ENCODE data around the gene PSMA7.
"Not testable (repeated sequence)": the region's sequence is repeated elsewhere in the genome, so short reads cannot be mapped to it uniquely, and the experiment has no call there.

PSMA7 gene

DNA sequence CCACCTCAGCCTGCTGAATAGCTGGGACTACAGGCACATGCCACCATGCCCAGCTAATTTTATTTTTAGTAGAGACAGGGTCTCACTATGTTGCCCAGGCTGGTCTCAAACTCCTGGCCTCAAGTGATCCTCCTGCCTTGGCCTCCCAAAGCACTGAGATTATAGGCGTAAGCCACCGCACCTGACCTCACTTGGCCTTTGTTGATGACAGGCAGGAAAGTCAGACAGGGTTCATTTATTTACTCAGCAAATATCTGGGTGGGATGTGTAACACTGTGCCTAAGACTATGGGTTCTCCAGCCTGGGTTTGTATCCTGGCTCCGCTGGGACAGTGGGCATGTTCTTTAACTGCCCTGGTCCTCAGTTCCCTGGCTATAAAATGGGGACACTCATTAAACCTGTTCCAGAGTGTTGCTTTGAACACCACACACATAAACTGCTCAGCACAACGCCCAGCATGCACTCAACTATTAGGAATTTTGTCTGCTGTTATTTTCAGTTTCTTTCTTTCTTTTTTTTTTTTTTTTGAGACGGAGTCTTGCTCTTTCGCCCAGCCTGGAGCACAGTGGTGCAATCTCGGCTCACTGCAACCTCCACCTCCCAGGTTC, 27.3 kb downstream of the PSMA7 start:
- not testable (repeated sequence) for H3K36me3 ChIP-seq (ENCODE audit: control insufficient read depth in 1 of 2, insufficient read depth in 2 of 2, low read length in 2 of 2); H3K27ac ChIP-seq (ENCODE audit: low read length); H3K4me3 ChIP-seq (ENCODE audit: low read depth in 1 of 2, low read length in 2 of 2); H3K4me1 ChIP-seq (ENCODE audit: control insufficient read depth in 1 of 2, insufficient read depth in 2 of 2, low read length in 2 of 2); H3K27me3 ChIP-seq (ENCODE audit: low read depth, low read length)
- peaks cover 11 to 21% of the 10 kb centered on the region in 2 donors for H3K9me3 ChIP-seq (ENCODE audit: control insufficient read depth in 1 of 2, low read length in 2 of 2)

DNA sequence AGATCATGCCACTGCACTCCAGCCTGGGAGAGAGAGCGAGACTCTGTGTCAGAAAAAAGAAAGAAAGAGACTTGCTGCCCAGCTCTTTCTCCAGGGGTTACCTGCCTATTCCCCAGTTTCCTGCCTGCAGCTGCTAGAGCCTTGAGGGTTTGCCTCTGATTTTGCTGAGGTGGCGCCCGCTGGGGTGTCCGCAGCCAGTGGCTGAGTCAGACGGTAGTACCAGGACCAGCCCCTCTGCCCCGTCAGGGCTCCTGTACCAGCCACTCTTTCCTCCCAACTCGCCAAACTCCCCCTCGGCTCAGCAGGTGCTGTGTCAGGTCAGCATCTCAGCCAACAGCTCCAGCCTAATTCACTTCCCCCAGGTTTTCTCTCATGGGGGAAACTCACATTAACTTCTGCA, 28.3 kb downstream of the PSMA7 start:
- H3K9me3 ChIP-seq (ENCODE audit: control insufficient read depth in 1 of 2, low read length in 2 of 2): peaks cover 12 to 27% of the 10 kb centered on the region in 2 donors

DNA sequence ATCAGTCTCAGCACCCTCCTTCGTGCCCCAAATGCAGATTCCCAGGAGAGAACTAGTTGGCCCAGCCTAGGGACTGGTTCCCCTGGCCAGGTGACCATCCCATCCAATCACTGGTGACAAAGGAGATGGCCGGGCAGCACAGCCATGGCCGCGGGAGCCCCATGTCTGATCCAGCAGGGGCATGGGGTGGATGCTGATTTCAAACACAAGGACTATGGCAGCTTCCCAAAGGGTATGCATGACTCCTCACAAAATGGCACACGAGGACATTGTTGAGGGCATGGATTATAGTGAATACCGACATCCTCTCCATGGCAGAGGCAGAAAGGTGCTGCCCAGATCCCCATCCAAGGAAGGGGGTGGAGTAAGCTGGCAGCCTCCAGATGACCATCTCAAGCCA, 30.8 kb downstream of the PSMA7 start:
- Histone ChIP-seq H3K9me3 (ENCODE audit: control insufficient read depth in 1 of 2, low read length in 2 of 2) (peaks cover 19 to 49% of the 10 kb centered on the region in 2 donors), H3K27ac (ENCODE audit: low read length) (no peak overlapping the region), H3K4me1 (ENCODE audit: control insufficient read depth in 1 of 2, insufficient read depth in 2 of 2, low read length in 2 of 2) (no peaks in the 10 kb centered on the region), H3K4me3 (ENCODE audit: low read depth in 1 of 2, low read length in 2 of 2) (no peak overlapping the region), H3K36me3 (ENCODE audit: control insufficient read depth in 1 of 2, insufficient read depth in 2 of 2, low read length in 2 of 2) (no peaks in the 10 kb centered on the region), H3K27me3 (ENCODE audit: low read depth, low read length) (peaks cover 4% of the 10 kb centered on the region)

More for the DNA sequence above, 28.3 kb downstream of the PSMA7 start:
- Histone ChIP-seq H3K4me1 (ENCODE audit: control insufficient read depth in 1 of 2, insufficient read depth in 2 of 2, low read length in 2 of 2) (no peaks in the 10 kb centered on the region), H3K27ac (ENCODE audit: low read length) (no peak overlapping the region), H3K36me3 (ENCODE audit: control insufficient read depth in 1 of 2, insufficient read depth in 2 of 2, low read length in 2 of 2) (no peaks in the 10 kb centered on the region), H3K4me3 (ENCODE audit: low read depth in 1 of 2, low read length in 2 of 2) (no peak overlapping the region), H3K27me3 (ENCODE audit: low read depth, low read length) (peaks cover 7% of the 10 kb centered on the region)

DNA sequence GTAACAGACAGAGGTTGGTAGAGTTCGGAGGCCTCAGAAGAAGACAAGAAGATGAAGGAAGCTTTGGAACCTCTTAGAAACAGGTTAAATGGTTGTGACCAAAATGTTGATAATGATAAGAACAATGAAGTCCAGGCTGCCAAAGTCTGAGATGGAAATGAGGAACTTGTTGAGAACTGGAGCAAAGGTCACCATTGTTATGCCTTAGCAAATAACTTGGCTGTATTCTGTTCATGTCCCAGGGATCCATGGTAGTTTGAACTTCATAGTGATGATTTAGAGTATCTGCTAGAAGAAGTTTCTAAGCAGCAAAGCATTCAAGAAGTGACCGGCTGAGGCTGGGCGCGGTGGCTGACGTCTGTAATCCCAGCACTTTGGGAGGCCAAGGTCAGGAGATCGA, 32.0 kb downstream of the PSMA7 start:
- no peaks in the 10 kb centered on the region for H3K36me3 ChIP-seq (ENCODE audit: control insufficient read depth in 1 of 2, insufficient read depth in 2 of 2, low read length in 2 of 2)
- H3K9me3 ChIP-seq (ENCODE audit: control insufficient read depth in 1 of 2, low read length in 2 of 2): peaks cover 19 to 53% of the 10 kb centered on the region in 2 donors
- no peak overlapping the region for H3K27ac ChIP-seq (ENCODE audit: low read length)

DNA sequence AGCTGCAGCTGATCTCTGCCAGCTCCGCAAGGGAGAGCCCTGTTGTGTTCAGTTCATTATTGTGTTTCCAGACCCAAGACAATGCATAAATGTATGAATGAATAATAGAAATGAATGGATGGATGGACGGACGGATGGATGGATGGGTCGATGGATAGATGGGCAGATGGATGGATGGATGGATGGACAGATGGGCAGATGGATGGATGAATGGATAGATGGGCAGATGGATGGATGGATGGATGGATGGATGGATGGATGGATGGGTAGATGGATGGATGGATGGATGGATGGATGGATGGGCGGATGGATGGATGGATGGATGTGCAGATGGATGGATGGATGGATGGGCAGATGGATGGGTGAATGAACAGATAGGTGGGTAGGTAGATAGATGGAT, 37.6 kb downstream of the PSMA7 start:
- Histone ChIP-seq H3K9me3 (ENCODE audit: control insufficient read depth in 1 of 2, low read length in 2 of 2) (peaks cover 7 to 41% of the 10 kb centered on the region in 2 donors), H3K4me3 (ENCODE audit: low read depth in 1 of 2, low read length in 2 of 2) (no peak overlapping the region), H3K27ac (ENCODE audit: low read length) (no peak overlapping the region), H3K36me3 (ENCODE audit: control insufficient read depth in 1 of 2, insufficient read depth in 2 of 2, low read length in 2 of 2) (no peaks in the 10 kb centered on the region), H3K4me1 (ENCODE audit: control insufficient read depth in 1 of 2, insufficient read depth in 2 of 2, low read length in 2 of 2) (no peaks in the 10 kb centered on the region), H3K27me3 (ENCODE audit: low read depth, low read length) (no peaks in the 10 kb centered on the region)

More for the DNA sequence above, 32.0 kb downstream of the PSMA7 start:
- Histone ChIP-seq H3K27me3 (ENCODE audit: low read depth, low read length) (no peaks in the 10 kb centered on the region), H3K4me3 (ENCODE audit: low read depth in 1 of 2, low read length in 2 of 2) (no peak overlapping the region), H3K4me1 (ENCODE audit: control insufficient read depth in 1 of 2, insufficient read depth in 2 of 2, low read length in 2 of 2) (no peaks in the 10 kb centered on the region)

DNA sequence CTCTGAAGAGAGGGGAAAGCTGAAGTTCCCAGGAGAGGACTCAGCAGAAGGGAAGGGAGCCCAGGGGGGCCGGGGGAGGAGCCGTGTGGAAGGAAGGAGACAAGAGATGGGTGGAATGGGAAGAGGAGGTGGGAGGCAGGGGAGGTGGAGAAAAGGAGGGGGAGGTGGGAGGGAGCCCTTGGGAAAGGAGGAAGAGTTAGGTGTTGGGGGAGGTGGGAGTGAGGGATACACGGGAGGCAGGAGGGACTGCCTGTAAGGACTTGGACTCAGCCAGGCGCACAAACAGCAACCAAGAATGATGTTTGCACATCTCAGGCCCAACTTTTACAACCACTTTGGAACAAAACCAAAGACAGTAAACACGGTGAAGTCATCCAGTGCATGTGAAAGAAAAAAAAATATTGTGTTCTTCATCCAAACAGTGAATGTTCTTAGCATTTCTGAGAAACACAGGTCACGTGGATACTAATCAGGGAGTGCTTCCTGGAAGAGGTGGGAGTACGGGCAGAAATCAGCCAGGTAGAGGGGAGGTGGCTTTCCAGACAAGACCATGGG, 38.3 kb downstream of the PSMA7 start:
- H3K36me3 ChIP-seq (ENCODE audit: control insufficient read depth in 1 of 2, insufficient read depth in 2 of 2, low read length in 2 of 2): no peaks in the 10 kb centered on the region
- no peak overlapping the region for H3K27ac ChIP-seq (ENCODE audit: low read length)
- H3K4me1 ChIP-seq (ENCODE audit: control insufficient read depth in 1 of 2, insufficient read depth in 2 of 2, low read length in 2 of 2): no peaks in the 10 kb centered on the region
- no peak overlapping the region for H3K4me3 ChIP-seq (ENCODE audit: low read depth in 1 of 2, low read length in 2 of 2)
- H3K27me3 ChIP-seq (ENCODE audit: low read depth, low read length): no peaks in the 10 kb centered on the region
- H3K9me3 ChIP-seq (ENCODE audit: control insufficient read depth in 1 of 2, low read length in 2 of 2): peaks cover 7 to 40% of the 10 kb centered on the region in 2 donors

DNA sequence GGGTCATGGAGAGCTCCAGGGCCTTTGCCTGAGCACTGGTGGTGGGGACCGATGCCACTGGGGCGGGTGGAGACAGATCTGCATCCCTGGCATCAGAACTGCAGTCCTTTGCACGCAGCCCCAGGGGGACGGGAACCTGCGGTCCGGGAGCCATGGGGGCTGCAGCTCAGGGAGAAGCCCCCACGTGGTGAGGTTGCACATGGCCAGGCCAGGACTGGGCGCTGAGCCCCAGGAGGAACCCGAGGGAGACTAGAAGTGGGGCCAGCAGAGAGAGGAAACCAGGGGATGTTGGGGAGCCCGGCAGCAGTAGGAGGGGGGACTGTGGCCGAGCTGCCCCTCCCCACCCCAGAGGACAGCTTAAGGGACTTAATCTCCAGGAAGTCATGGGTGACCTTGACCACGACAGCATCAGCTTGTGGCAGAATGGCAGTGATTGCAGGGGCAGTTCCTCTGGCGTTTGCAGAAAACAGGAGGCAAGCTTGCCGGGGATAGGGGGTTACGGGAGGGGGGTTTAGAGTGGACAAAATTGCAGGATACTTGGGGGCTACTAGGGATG, 38.9 kb downstream of the PSMA7 start:
- Histone ChIP-seq H3K36me3 (ENCODE audit: control insufficient read depth in 1 of 2, insufficient read depth in 2 of 2, low read length in 2 of 2) (no peaks in the 10 kb centered on the region), H3K4me3 (ENCODE audit: low read depth in 1 of 2, low read length in 2 of 2) (no peak overlapping the region), H3K9me3 (ENCODE audit: control insufficient read depth in 1 of 2, low read length in 2 of 2) (peaks cover 5 to 37% of the 10 kb centered on the region in 2 donors), H3K27ac (ENCODE audit: low read length) (no peak overlapping the region), H3K27me3 (ENCODE audit: low read depth, low read length) (no peaks in the 10 kb centered on the region), H3K4me1 (ENCODE audit: control insufficient read depth in 1 of 2, insufficient read depth in 2 of 2, low read length in 2 of 2) (no peaks in the 10 kb centered on the region)

DNA sequence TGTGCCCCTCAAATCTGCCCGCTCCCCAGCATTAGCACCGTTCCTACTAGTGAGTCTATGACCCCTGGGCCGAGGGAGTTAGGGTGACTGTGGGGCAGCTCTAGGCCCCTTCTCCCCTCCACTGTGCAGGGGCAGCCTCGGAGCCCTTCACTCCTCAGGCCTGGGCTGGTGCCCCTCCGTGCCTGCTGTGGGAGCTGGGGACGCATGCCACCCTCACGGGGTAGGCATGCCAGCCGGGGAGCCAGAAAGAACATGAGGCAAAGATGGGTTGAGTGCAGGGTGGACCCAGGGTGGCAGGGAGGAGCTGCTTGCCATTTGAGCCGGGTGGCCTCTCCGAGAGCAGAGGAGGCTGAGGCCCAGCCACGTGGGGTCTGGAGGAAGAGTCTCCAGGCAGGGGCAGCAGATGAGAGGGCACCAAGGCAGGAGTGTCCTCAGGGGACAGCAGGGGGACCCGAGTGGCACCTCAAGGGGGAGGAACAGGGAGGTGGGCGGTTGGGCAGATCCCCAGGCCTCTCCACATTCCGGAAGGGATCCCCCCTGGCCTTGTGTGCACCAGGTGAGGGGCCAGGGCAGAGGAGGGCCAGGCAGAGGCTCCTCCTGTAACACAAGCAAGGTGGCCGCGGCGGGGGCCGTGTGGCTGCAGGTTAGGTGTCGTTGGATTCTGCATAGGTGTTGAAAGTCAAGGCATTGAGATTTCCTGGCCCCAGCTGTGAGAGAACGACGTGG, 39.5 kb downstream of the PSMA7 start:
- Histone ChIP-seq H3K4me3 (ENCODE audit: low read depth in 1 of 2, low read length in 2 of 2) (no peak overlapping the region), H3K36me3 (ENCODE audit: control insufficient read depth in 1 of 2, insufficient read depth in 2 of 2, low read length in 2 of 2) (no peaks in the 10 kb centered on the region), H3K9me3 (ENCODE audit: control insufficient read depth in 1 of 2, low read length in 2 of 2) (peaks cover 0 to 30% of the 10 kb centered on the region in 2 donors), H3K27ac (ENCODE audit: low read length) (no peak overlapping the region), H3K4me1 (ENCODE audit: control insufficient read depth in 1 of 2, insufficient read depth in 2 of 2, low read length in 2 of 2) (no peaks in the 10 kb centered on the region), H3K27me3 (ENCODE audit: low read depth, low read length) (no peaks in the 10 kb centered on the region)

DNA sequence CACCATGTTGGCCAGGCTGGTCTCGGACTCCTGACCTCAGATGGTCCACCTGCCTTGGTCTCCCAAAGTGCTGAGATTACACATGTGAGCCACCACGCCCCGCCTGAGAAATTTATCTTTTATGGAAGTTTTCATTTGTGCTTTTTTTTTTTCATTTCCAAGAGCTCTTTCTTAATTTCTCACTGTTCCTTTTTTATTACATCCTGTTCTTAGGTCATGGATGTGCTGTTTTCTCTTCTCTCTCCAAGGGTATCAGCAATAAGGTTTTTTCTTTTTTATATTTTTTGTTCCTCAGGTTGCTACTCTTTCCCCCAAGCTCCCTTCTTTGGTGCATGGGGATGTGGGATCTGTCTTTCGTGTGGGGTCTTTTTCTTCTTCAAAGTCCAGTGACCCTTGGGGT, 42.1 kb downstream of the PSMA7 start:
- H3K9me3 ChIP-seq (ENCODE audit: control insufficient read depth in 1 of 2, low read length in 2 of 2): peaks cover 0 to 14% of the 10 kb centered on the region in 2 donors

DNA sequence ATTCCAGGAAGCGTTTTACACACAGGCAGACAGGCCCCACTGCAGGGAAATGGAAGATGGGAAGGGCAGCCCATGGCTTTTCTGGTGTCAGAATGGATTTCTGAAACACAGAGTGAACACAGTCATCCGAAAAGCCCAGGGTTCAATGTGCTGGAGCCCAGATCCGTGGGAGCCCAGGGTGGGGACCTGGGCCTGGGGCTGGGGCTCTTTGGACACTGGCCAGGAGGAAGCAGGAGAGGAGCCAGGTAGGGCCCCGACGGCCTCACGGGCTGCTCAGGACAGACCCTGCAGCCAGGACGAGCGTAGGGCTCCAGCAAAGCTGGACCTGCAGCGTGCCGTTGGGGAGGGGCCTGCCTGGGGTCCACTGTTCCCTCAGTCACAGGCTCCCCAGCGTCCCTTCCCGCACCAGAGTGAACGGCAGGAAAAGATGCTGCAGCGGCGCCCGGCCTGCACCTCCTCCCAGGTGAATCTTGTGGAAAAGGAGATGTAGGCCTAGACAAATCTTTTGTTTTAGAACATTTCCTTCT, 45.2 kb downstream of the PSMA7 start:
- Histone ChIP-seq H3K4me1 (ENCODE audit: control insufficient read depth in 1 of 2, insufficient read depth in 2 of 2, low read length in 2 of 2) (no peaks in the 10 kb centered on the region), H3K27ac (ENCODE audit: low read length) (no peak overlapping the region), H3K9me3 (ENCODE audit: control insufficient read depth in 1 of 2, low read length in 2 of 2) (peaks cover 0 to 8% of the 10 kb centered on the region in 2 donors), H3K4me3 (ENCODE audit: low read depth in 1 of 2, low read length in 2 of 2) (no peak overlapping the region), H3K27me3 (ENCODE audit: low read depth, low read length) (no peaks in the 10 kb centered on the region), H3K36me3 (ENCODE audit: control insufficient read depth in 1 of 2, insufficient read depth in 2 of 2, low read length in 2 of 2) (no peaks in the 10 kb centered on the region)

More for the DNA sequence above, 42.1 kb downstream of the PSMA7 start:
- Histone ChIP-seq H3K27ac (ENCODE audit: low read length) (no peak overlapping the region), H3K4me1 (ENCODE audit: control insufficient read depth in 1 of 2, insufficient read depth in 2 of 2, low read length in 2 of 2) (no peaks in the 10 kb centered on the region), H3K27me3 (ENCODE audit: low read depth, low read length) (no peaks in the 10 kb centered on the region), H3K4me3 (ENCODE audit: low read depth in 1 of 2, low read length in 2 of 2) (no peak overlapping the region), H3K36me3 (ENCODE audit: control insufficient read depth in 1 of 2, insufficient read depth in 2 of 2, low read length in 2 of 2) (no peaks in the 10 kb centered on the region)

Data from muscle layer of duodenum (tissue), 2 donors.